ENCODE results near the gene GMPR2. TPM values are rescaled to one million over a fixed set of nuclear protein-coding genes. Genes with fewer than 3 reads are reported as not detected.
A peak's percentile ranks its signal among the peaks of the same experiment; 100 is the strongest.

Gene GMPR2
- polyA plus RNA-seq, 3 donors: 84.4 to 84.7 (median 84.5) TPM

DNA sequence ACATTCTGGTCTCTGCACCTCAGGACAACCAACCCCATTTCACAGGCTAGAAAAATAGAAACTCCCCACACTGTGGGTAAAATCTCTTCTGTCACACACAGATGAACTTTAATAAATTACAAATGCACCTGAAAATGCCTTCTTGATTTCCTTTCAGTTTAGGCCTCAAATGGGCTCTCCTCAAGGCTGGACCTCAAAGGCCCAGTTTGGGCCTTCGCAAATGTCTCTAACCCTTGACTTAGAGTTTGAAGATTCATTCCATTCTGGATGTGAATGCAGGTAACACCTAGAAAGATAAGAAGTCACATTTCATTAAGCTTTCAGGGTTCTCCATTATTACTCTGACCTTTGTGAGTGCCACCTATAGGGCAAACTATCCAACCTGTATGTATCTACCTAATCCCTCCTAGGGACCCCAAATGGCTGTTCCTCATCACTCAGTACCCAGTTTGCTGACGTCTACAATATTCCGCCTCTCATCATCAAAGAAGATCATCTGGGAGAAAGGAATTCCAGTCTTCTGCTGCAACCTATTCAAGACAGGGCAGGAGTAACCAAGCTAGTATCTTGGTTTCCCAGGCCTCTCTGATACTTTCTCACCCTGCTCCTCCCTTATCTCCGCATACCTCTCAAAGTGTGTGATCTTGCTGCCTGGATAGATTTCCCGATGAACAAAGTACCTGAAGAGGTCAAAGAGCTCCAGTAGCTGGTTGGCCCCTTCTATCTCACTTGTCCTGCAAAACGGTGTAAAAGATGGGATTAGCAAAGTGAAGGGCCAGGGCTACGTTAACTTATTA lies 18.7 kb upstream of the GMPR2 start:
- H3K27me3 Mint-ChIP-seq (ENCODE audit: low read depth in 3 of 3): peaks cover 0 to 4% (median 0%) of the 10 kb centered on the region in 3 donors
- Histone ChIP-seq H3K9me3 (replicated peaks in 1 of 2; ENCODE audit: control insufficient read depth in 1 of 2, insufficient read depth in 1 of 2, low read length in 2 of 2) (no peaks in the 10 kb centered on the region), H2AFZ (ENCODE audit: insufficient read depth, low read depth, low read length, poor library complexity, severe bottlenecking) (peak overlapping the region; percentile 69), H3K9ac (ENCODE audit: insufficient read depth, low read length, poor library complexity, severe bottlenecking) (peak overlapping the region; percentile 96), H3K4me1 (ENCODE audit: control insufficient read depth in 1 of 2, insufficient read depth in 2 of 2, low read length in 2 of 2) (peaks cover 30 to 36% of the 10 kb centered on the region in 2 donors), H3K4me3 (replicated peaks in 1 of 3; ENCODE audit: low read depth in 2 of 3, low read length in 3 of 3) (peak overlapping the region; percentile 16 to 84 (median 81)), H3K27me3 (ENCODE audit: control insufficient read depth in 2 of 2, insufficient read depth in 2 of 2, low read length in 2 of 2) (no peaks in the 10 kb centered on the region), H3K36me3 (replicated peaks in 1 of 2; ENCODE audit: control insufficient read depth in 1 of 2, insufficient read depth in 2 of 2, low read length in 2 of 2) (peaks cover 29 to 41% of the 10 kb centered on the region in 2 donors), H3K27ac (ENCODE audit: low read depth in 1 of 2, low read length in 2 of 2) (peak overlapping the region; percentile 98 to 99), H4K20me1 (ENCODE audit: insufficient read depth, low read length) (no peaks in the 10 kb centered on the region), H3K79me2 (ENCODE audit: insufficient read depth, low read length) (peaks cover 34% of the 10 kb centered on the region), H3K4me2 (replicated peaks; ENCODE audit: extremely low read depth, low read length, poor library complexity, severe bottlenecking) (peak overlapping the region; percentile 70)
- H3K4me3 Mint-ChIP-seq: peak overlapping the region; percentile 87 to 94
- no peaks in the 10 kb centered on the region for H3K9me3 Mint-ChIP-seq
- WGBS (ENCODE audit: insufficient coverage): 100% methylated on average over 5 of the region's 7 CpGs
- TF ChIP-seq, protein P1, sequence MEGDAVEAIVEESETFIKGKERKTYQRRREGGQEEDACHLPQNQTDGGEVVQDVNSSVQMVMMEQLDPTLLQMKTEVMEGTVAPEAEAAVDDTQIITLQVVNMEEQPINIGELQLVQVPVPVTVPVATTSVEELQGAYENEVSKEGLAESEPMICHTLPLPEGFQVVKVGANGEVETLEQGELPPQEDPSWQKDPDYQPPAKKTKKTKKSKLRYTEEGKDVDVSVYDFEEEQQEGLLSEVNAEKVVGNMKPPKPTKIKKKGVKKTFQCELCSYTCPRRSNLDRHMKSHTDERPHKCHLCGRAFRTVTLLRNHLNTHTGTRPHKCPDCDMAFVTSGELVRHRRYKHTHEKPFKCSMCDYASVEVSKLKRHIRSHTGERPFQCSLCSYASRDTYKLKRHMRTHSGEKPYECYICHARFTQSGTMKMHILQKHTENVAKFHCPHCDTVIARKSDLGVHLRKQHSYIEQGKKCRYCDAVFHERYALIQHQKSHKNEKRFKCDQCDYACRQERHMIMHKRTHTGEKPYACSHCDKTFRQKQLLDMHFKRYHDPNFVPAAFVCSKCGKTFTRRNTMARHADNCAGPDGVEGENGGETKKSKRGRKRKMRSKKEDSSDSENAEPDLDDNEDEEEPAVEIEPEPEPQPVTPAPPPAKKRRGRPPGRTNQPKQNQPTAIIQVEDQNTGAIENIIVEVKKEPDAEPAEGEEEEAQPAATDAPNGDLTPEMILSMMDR (IDR thresholded peaks at IDR 0.05): no peak
- H3K27ac Mint-ChIP-seq: peak overlapping the region; percentile 95 to 100 (median 99)
- peaks cover 35% of the 10 kb centered on the region for H3K4me1 Mint-ChIP-seq
- no peak for DNase-seq
- intact Hi-C loops (cut with micrococcal nuclease): loop anchor here in 1 of 2 donors (10.0 kb wide), 1 partner anchor 91 kb away; the partner anchor contains the start of gene CIDEB
- H3K36me3 Mint-ChIP-seq: peaks cover 42 to 43% of the 10 kb centered on the region in 2 donors

DNA sequence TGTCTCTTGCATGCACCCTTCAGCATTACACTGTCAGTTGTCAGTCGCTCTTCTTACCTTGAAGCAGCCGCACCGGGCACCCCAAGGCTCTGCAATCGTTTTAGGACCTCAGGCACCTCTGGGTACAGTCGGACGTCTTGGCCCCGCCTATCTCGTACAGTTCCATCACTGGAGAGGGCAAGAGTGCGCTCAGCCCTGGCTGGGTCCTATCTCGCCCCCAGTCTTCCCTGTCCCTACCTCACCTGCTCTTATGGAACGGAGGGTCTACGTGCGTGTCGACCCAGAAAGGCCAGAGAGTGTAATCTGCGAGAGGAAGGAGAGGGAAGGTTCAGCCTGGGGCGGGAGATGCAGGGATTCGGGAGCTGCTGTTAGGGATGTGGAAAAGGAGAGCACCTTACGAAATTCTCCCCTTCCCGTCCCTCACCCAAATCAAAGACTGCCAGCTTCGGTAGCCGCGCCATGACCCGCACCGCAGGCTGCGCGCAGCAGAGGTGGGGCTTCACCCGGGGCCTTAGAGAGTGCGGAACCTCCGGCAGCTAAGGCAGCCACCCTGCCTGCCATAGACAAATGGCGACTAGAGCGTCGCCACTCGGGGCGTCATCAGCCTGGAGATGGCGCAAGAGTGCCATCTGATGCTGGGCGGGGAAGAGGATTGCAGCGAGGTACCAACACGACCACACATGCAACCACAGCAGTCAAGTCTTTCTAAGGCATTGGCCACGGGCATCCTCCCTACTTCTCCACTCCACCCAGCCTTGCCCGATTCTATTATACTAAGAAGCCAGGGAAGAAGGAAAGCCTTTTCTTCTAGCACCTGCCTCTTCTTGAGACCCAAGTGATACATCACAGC lies 17.0 kb upstream of the GMPR2 start, which contains the start of gene MDP1:
Gene MDP1, minus strand, starts transcription at position 572 of the 850 bp plus-strand sequence. Its CDS starts 111 bp downstream, at position 461.
- no peaks in the 10 kb centered on the region for H4K20me1 ChIP-seq (ENCODE audit: insufficient read depth, low read length)
- peaks cover 31% of the 10 kb centered on the region for H3K4me1 Mint-ChIP-seq
- H3K36me3 Mint-ChIP-seq: peaks cover 25 to 30% of the 10 kb centered on the region in 2 donors
- peak within 1 kb of the TSS; percentile 87 to 98 for H3K27ac ChIP-seq (ENCODE audit: low read depth in 1 of 2, low read length in 2 of 2)
- 0% methylated on average over 29 of the region's 40 CpGs for WGBS (ENCODE audit: insufficient coverage)
- peak; percentile 91 to 92 (median 91) for DNase-seq
- peak within 1 kb of the TSS; percentile 95 to 100 (median 98) for H3K27ac Mint-ChIP-seq
- H3K27me3 ChIP-seq (ENCODE audit: control insufficient read depth in 2 of 2, insufficient read depth in 2 of 2, low read length in 2 of 2): no peaks in the 10 kb centered on the region
- no peaks in the 10 kb centered on the region for H3K9me3 Mint-ChIP-seq
- H3K9ac ChIP-seq (ENCODE audit: insufficient read depth, low read length, poor library complexity, severe bottlenecking): peak within 1 kb of the TSS; percentile 88
- H3K27me3 Mint-ChIP-seq (ENCODE audit: low read depth in 3 of 3): peaks cover 0 to 4% (median 1%) of the 10 kb centered on the region in 3 donors
- H3K9me3 ChIP-seq (replicated peaks in 1 of 2; ENCODE audit: control insufficient read depth in 1 of 2, insufficient read depth in 1 of 2, low read length in 2 of 2): no peaks in the 10 kb centered on the region
- H2AFZ ChIP-seq (ENCODE audit: insufficient read depth, low read depth, low read length, poor library complexity, severe bottlenecking): peak within 1 kb of the TSS; percentile 86
- peaks cover 12 to 25% of the 10 kb centered on the region in 2 donors for H3K36me3 ChIP-seq (replicated peaks in 1 of 2; ENCODE audit: control insufficient read depth in 1 of 2, insufficient read depth in 2 of 2, low read length in 2 of 2)
- H3K4me3 ChIP-seq (replicated peaks in 1 of 3; ENCODE audit: low read depth in 2 of 3, low read length in 3 of 3): peak within 1 kb of the TSS; percentile 71 to 90 (median 77)
- TF ChIP-seq, protein P1 (IDR thresholded peaks at IDR 0.05): peak; percentile 50
- peaks cover 39% of the 10 kb centered on the region for H3K79me2 ChIP-seq (ENCODE audit: insufficient read depth, low read length)
- H3K4me3 Mint-ChIP-seq: peak within 1 kb of the TSS; percentile 86 to 93
- H3K4me2 ChIP-seq (replicated peaks; ENCODE audit: extremely low read depth, low read length, poor library complexity, severe bottlenecking): peak within 1 kb of the TSS; percentile 87
- intact Hi-C loops (cut with micrococcal nuclease): loop anchor here (1.0 to 10.0 kb wide), 2 partner anchors 16 to 89 kb away; partner anchors contain the start of gene CIDEB (in 1 of the 2)
- H3K4me1 ChIP-seq (ENCODE audit: control insufficient read depth in 1 of 2, insufficient read depth in 2 of 2, low read length in 2 of 2): peaks cover 30 to 36% of the 10 kb centered on the region in 2 donors

All from CD14-positive monocyte (primary cell).